Neural progenitor cell (in vitro differentiated cells): Measurements from ENCODE around the gene INTS11. TPM values are rescaled to one million over a fixed set of nuclear protein-coding genes. Genes with fewer than 3 reads are reported as not detected.

ENCODE experiments used
- DNase-seq: peaks from one replicate; pipeline ENCODE4 v3.0.0-alpha.2; 2016; ENCODE audit warnings: low spot score
- H2AFZ ChIP-seq: fragments of 200-600 bp; sonication (generic); replicated peaks from 2 replicates; pipeline ENCODE4 v1.6.1; 2016; ENCODE audit warnings: antibody characterized with exemption
- H3F3A ChIP-seq: fragments of 200-600 bp; sonication (generic); 2 replicates; pipeline ENCODE4 v1.6.1; 2016; ENCODE audit warnings: antibody characterized with exemption, low read depth
- H3K27ac ChIP-seq: fragments of 200-600 bp; sonication (generic); 2 replicates; pipeline ENCODE4 v1.5.1; 2016; ENCODE audit warnings: mild to moderate bottlenecking
- H3K27me3 ChIP-seq: fragments of 200-600 bp; sonication (generic); 2 replicates; pipeline ENCODE4 v1.6.1; 2016; ENCODE audit warnings: mild to moderate bottlenecking, moderate library complexity
- H3K36me3 ChIP-seq: fragments of 200-600 bp; sonication (generic); 2 replicates; pipeline ENCODE4 v1.5.1; 2016
- H3K4me1 ChIP-seq: fragments of 200-600 bp; sonication (generic); 2 replicates; pipeline ENCODE4 v1.6.1; 2016; ENCODE audit warnings: mixed run types
- H3K4me2 ChIP-seq: fragments of 200-600 bp; sonication (generic); 2 replicates; pipeline ENCODE4 v1.6.1; 2016
- H3K4me3 ChIP-seq: fragments of 200-600 bp; sonication (generic); 2 replicates; pipeline ENCODE4 v1.5.1; 2016
- H3K79me2 ChIP-seq: fragments of 200-600 bp; sonication (generic); 2 replicates; pipeline ENCODE4 v1.6.1; 2016; ENCODE audit warnings: low read depth
- H3K9ac ChIP-seq: fragments of 200-600 bp; sonication (generic); 2 replicates; pipeline ENCODE4 v1.6.1; 2016
- H3K9me3 ChIP-seq: fragments of 200-600 bp; sonication (generic); 2 replicates; pipeline ENCODE4 v1.5.1; 2016; ENCODE audit warnings: low read depth
- H4K20me1 ChIP-seq: fragments of 200-600 bp; sonication (generic); 2 replicates; pipeline ENCODE4 v1.6.1; 2016; ENCODE audit warnings: low read depth
- H3K27ac Mint-ChIP-seq: 3 replicates; pipeline ENCODE4 v1.8.0; 2021; ENCODE audit warnings: mixed read lengths
- H3K27me3 Mint-ChIP-seq: 2 replicates; pipeline ENCODE4 v1.8.0; 2022; ENCODE audit warnings: low read depth, mild to moderate bottlenecking, inconsistent platforms, moderate library complexity, mixed read lengths; ENCODE audit not compliant: insufficient read depth
- H3K36me3 Mint-ChIP-seq: 3 replicates; pipeline ENCODE4 v1.8.0; 2021; ENCODE audit warnings: mixed read lengths
- H3K4me1 Mint-ChIP-seq: 3 replicates; pipeline ENCODE4 v1.8.0; 2021; ENCODE audit warnings: mixed read lengths
- H3K4me3 Mint-ChIP-seq: 3 replicates; pipeline ENCODE4 v1.8.0; 2021; ENCODE audit warnings: mild to moderate bottlenecking, moderate library complexity, mixed read lengths
- H3K9me3 Mint-ChIP-seq: 3 replicates; pipeline ENCODE4 v1.8.0; 2020; ENCODE audit warnings: mixed read lengths
- CTCF ChIP-seq: fragments of 200-600 bp; sonication (generic); IDR thresholded peaks from 2 replicates; pipeline ENCODE4 v1.5.1; 2017; ENCODE audit warnings: antibody characterized with exemption, mild to moderate bottlenecking
- EZH2 ChIP-seq: fragments of 200-600 bp; sonication (generic); IDR thresholded peaks from 2 replicates; pipeline ENCODE4 v1.6.1; 2017; ENCODE audit warnings: antibody characterized with exemption, mild to moderate bottlenecking, moderate library complexity
- EZH2phosphoT487 ChIP-seq: fragments of 200-600 bp; sonication (generic); IDR thresholded peaks from 2 replicates; pipeline ENCODE4 v1.6.1; 2017; ENCODE audit warnings: antibody characterized with exemption
- microRNA-seq: library from miRNA; unstranded; fragments of <30 nt; microRNA quantifications from one replicate; pipeline ENCODE4, GENCODE V29; 2016
- small RNA-seq: library from RNA; depleted of rRNA; stranded (forward); fragments of <200 nt; gene quantifications from one replicate; pipeline ENCODE3, GENCODE V24; 2015
- total RNA-seq: library from RNA; depleted of rRNA; stranded (reverse); fragments of >200 nt; gene quantifications from 2 replicates; pipeline ENCODE4 v1.2.3, GENCODE V29; 2015; ENCODE audit warnings: low replicate concordance

Gene INTS11
- total RNA-seq, 1 donor from 2014 or later, result 62.4 TPM

- Mint-ChIP-seq H3K27me3 (peaks cover 3% of the 10 kb centered on the region), H3K36me3 (peaks cover 31% of the 10 kb centered on the region), H3K27ac (no peak overlapping the region), H3K4me3 (no peak overlapping the region), H3K9me3 (no peaks in the 10 kb centered on the region), H3K4me1 (peaks cover 3% of the 10 kb centered on the region)
- H3K9me3 ChIP-seq, result no peaks in the 10 kb centered on the region
- H3K36me3 ChIP-seq, result no peaks in the 10 kb centered on the region
- H2AFZ ChIP-seq, result no peak overlapping the region
- no peaks in the 10 kb centered on the region for H3K4me1 ChIP-seq
- no peak overlapping the region for H3K4me2 ChIP-seq
- no peaks in the 10 kb centered on the region for H3F3A ChIP-seq
- peaks cover 15% of the 10 kb centered on the region for H3K79me2 ChIP-seq
- H3K27ac ChIP-seq, result no peak overlapping the region
- H3K9ac ChIP-seq, result no peak overlapping the region
- H4K20me1 ChIP-seq, result peaks cover 83% of the 10 kb centered on the region
- no peaks in the 10 kb centered on the region for H3K27me3 ChIP-seq
- no peak for DNase-seq
- TF ChIP-seq EZH2 (no peak), EZH2phosphoT487 (no peak), CTCF (no peak)
- no peak overlapping the region for H3K4me3 ChIP-seq
Measured at GRCh38 chr1:1264026-1264425, 60.4 kb downstream of the INTS11 start.

GRCh38 chr1:1262758-1263157 lies 61.7 kb downstream of the INTS11 start:
- Mint-ChIP-seq H3K4me3 (no peak overlapping the region), H3K9me3 (no peaks in the 10 kb centered on the region), H3K36me3 (peaks cover 32% of the 10 kb centered on the region), H3K27ac (no peak overlapping the region), H3K4me1 (peaks cover 3% of the 10 kb centered on the region), H3K27me3 (peaks cover 3% of the 10 kb centered on the region)
- H3K79me2 ChIP-seq, result peaks cover 6% of the 10 kb centered on the region
- no peak overlapping the region for H3K9ac ChIP-seq
- no peak overlapping the region for H3K4me2 ChIP-seq
- no peak overlapping the region for H3K4me3 ChIP-seq
- H3F3A ChIP-seq, result no peaks in the 10 kb centered on the region
- no peaks in the 10 kb centered on the region for H3K27me3 ChIP-seq
- H3K36me3 ChIP-seq, result no peaks in the 10 kb centered on the region
- H4K20me1 ChIP-seq, result peaks cover 82% of the 10 kb centered on the region
- no peaks in the 10 kb centered on the region for H3K9me3 ChIP-seq
- H3K27ac ChIP-seq, result no peak overlapping the region
- H3K4me1 ChIP-seq, result no peaks in the 10 kb centered on the region
- no peak for TF ChIP-seq CTCF
- TF ChIP-seq EZH2, result no peak
- TF ChIP-seq EZH2phosphoT487, result no peak
- no peak for DNase-seq
- no peak overlapping the region for H2AFZ ChIP-seq

- Histone ChIP-seq H3K9me3 (no peaks in the 10 kb centered on the region), H3K9ac (no peak overlapping the region), H3K79me2 (no peaks in the 10 kb centered on the region), H4K20me1 (peaks cover 79% of the 10 kb centered on the region), H3K27ac (no peak overlapping the region), H3K4me2 (no peak overlapping the region), H3K4me3 (no peak overlapping the region), H3F3A (no peaks in the 10 kb centered on the region), H3K36me3 (no peaks in the 10 kb centered on the region), H3K27me3 (no peaks in the 10 kb centered on the region), H2AFZ (no peak overlapping the region), H3K4me1 (no peaks in the 10 kb centered on the region)
- Mint-ChIP-seq H3K36me3 (peaks cover 31% of the 10 kb centered on the region), H3K27ac (no peak overlapping the region), H3K4me1 (peaks cover 3% of the 10 kb centered on the region), H3K9me3 (no peaks in the 10 kb centered on the region), H3K4me3 (no peak overlapping the region), H3K27me3 (peaks cover 3% of the 10 kb centered on the region)
- TF ChIP-seq EZH2 (no peak), EZH2phosphoT487 (no peak)
- DNase-seq, result no peak
Measured at GRCh38 chr1:1262071-1262470, 62.4 kb downstream of the INTS11 start.

Small RNA genes lying within 50 kb of the gene (microRNA-seq; reads per million reads assigned to microRNA genes)
- gene MIR6726, result not detected
- 0.91 reads per million for gene MIR6727
- not detected for gene MIR6808

Small RNA genes lying within 50 kb of the gene (small RNA-seq; reads per million reads assigned to genes)
- gene MIR6726, result not detected

Other genes with a start within 250 kb of the INTS11 start
- 8.0 and 24.0 TPM in 2 replicates for gene C1orf159, start 208.6 kb downstream of the INTS11 start, total RNA-seq
- 0.22 TPM in 1 of 2 replicates, not detected in the other for gene TTLL10, start 150.8 kb downstream of the INTS11 start, total RNA-seq
- gene TNFRSF18, start 118.1 kb downstream of the INTS11 start, total RNA-seq, result not detected in 2 replicates
- 0.09 TPM in 1 of 2 replicates, not detected in the other for gene TNFRSF4, start 110.5 kb downstream of the INTS11 start, total RNA-seq
- gene SDF4, start 92.7 kb downstream of the INTS11 start, total RNA-seq, result 16.6 and 43.4 TPM in 2 replicates
- gene B3GALT6, start 92.4 kb downstream of the INTS11 start, total RNA-seq, result 15.8 and 32.4 TPM in 2 replicates
- 0.28 and 2.1 TPM in 2 replicates for gene C1QTNF12, start 77.9 kb downstream of the INTS11 start, total RNA-seq
- 32.9 and 39.2 TPM in 2 replicates for gene UBE2J2, start 50.8 kb downstream of the INTS11 start, total RNA-seq
- gene SCNN1D, start 44.2 kb downstream of the INTS11 start, total RNA-seq, result 0.41 and 4.7 TPM in 2 replicates
- 10.7 and 24.6 TPM in 2 replicates for gene ACAP3, start 16.7 kb downstream of the INTS11 start, total RNA-seq
- gene PUSL1, start 16.1 kb downstream of the INTS11 start, total RNA-seq, result 3.7 and 22.5 TPM in 2 replicates
- gene CPTP, start 142 bp upstream of the INTS11 start, total RNA-seq, result 1.0 and 13.5 TPM in 2 replicates
- gene TAS1R3, start 6.6 kb upstream of the INTS11 start, total RNA-seq, result 0.22 TPM in 1 of 2 replicates, not detected in the other
- 14.5 and 64.1 TPM in 2 replicates for gene DVL1, start 24.8 kb upstream of the INTS11 start, total RNA-seq
- 6.8 and 24.0 TPM in 2 replicates for gene MXRA8, start 33.9 kb upstream of the INTS11 start, total RNA-seq
- gene AURKAIP1, start 50.5 kb upstream of the INTS11 start, total RNA-seq, result 26.4 and 82.2 TPM in 2 replicates
- gene CCNL2, start 74.7 kb upstream of the INTS11 start, total RNA-seq, result 143 and 198 TPM in 2 replicates
- 89.0 and 96.1 TPM in 2 replicates for gene MRPL20, start 82.6 kb upstream of the INTS11 start, total RNA-seq
- gene ANKRD65, start 96.6 kb upstream of the INTS11 start, total RNA-seq, result 0.15 and 1.7 TPM in 2 replicates
- gene VWA1, start 111.0 kb upstream of the INTS11 start, total RNA-seq, result 2.4 and 7.0 TPM in 2 replicates
- gene ATAD3C, start 125.0 kb upstream of the INTS11 start, total RNA-seq, result not detected in 2 replicates
- gene ATAD3B, start 147.1 kb upstream of the INTS11 start, total RNA-seq, result 9.3 and 21.1 TPM in 2 replicates
- gene ATAD3A, start 187.5 kb upstream of the INTS11 start, total RNA-seq, result 7.8 and 25.1 TPM in 2 replicates
- gene TMEM240, start 216.0 kb upstream of the INTS11 start, total RNA-seq, result 8.0 and 13.3 TPM in 2 replicates